HG03103 (cell line): Measurements from ENCODE around the gene MRTO4.

ENCODE experiments used
- ATAC-seq: cut with Tn5 transposase; IDR thresholded peaks from one replicate; pipeline ENCODE4 v1.9.1; 2021; ENCODE audit warnings: low read depth; ENCODE audit not compliant: unreplicated experiment

Gene MRTO4

DNA sequence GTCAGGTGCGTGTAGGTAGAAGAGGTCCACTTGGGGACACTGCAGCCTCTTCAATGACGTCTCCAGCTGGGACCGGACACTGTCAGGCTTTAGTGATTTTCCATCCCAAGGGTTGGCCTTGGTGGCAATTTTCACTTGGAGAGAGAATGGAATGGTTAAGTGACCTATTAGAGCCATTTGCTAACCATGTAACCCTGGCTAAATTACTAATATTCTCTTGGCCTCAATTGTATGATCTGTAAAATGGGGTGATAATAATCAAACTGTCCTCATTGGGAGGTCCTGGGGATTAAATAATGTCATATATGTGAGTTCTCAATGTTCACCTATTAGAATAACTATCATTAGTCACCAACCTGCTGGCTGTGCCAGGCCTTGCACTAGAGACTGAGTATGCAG is 56.9 kb downstream of the MRTO4 start:
- no peak for ATAC-seq

DNA sequence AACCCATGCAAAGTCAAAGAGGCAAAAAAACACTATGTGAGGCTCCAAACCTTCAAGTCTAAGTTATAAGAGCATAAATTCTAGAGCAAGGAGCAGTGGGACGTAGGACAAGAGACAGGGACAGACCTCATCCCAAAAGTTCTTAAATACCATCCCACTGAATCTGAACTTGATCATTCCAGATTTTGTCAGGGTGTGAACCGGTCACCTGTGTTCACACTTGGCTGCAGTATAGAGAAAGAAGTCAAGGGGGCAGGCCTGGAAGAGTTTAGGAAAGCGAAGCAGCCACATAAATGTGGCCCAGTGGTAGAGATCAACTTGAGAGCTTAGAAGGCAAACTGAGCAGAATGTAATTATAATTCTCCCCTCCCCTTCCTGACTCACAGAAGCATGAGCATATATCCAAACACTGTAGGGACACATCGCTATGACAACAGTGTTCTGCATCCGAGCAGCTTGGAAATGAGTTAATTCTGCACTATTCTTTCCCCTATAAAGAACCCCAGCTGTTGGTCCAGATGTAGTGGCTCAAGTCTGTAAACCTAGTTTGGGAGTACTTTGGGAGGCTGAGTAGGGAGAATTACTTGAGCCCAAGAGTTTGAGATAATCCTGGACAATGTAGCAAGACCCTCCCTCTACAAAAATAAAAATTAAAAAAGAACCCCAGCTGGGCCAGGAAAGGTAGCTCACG is 57.7 kb downstream of the MRTO4 start:
- ATAC-seq: no peak
